ENCODE data around the gene BET1L. TPM values are rescaled to one million over a fixed set of nuclear protein-coding genes. Genes with fewer than 3 reads are reported as not detected.
"Not testable (repeated sequence)": the region's sequence is repeated elsewhere in the genome, so short reads cannot be mapped to it uniquely, and the experiment has no call there.

Gene BET1L
- total RNA-seq, 2 experiments from 2014 or later: 39.3 to 44.5 TPM

DNA sequence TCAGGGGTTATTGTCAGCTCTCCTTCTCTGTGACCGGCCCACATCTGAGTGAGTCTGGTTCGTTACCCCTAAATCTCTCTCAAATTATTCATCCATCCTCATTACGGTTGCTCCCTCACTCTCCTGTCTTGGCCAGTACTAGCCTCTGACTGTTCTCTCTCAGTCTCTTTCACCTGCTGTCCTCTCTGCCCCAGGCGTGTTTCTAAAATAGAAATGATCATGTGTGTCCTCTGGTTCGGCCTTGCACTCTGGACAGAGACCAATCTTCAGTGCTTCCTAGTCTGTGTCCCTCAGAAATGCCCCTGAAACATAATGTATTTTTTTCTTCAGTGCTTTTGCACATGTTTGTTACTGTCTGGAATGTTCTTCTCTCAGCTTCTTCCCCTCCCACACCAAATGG is 34.4 kb upstream of the BET1L start:
- ChIA-PET POLR2A (interaction anchor here (1.0 kb wide), 1 partner anchor 122 kb away, joined by 3 read pairs; no protein-coding TSS in a partner anchor), CTCF (interaction anchor here (1.4 kb wide), 1 partner anchor 9 kb away, joined by 7 read pairs; no protein-coding TSS in a partner anchor)
- Mint-ChIP-seq H3K4me1 (peaks cover 61% of the 10 kb centered on the region), H3K9me3 (no peaks in the 10 kb centered on the region), H3K36me3 (ENCODE audit: low read depth) (peaks cover 68% of the 10 kb centered on the region), H3K4me3 (no peak overlapping the region), H3K27ac (peak overlapping the region; percentile 7), H3K27me3 (no peaks in the 10 kb centered on the region)
- no peak for DNase-seq

DNA sequence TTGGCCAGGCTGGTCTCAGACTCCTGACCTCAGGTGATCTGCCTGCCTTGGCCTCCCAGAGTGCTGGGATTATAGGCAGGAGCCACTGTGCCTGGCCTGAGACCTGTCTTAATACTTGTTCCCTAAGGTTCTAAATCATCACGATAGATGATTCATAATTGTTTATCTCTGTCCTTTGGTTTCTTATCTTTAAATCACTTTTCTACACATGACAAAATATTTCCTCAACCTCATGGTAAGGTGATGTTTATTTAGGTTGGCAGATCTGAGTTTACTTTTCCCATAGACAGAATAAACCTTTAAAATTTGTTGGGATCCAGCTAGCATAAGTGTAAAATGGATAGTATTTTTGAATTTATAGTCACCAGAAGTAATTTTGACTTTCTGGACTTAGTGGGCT is 33.1 kb upstream of the BET1L start:
- H3K36me3 Mint-ChIP-seq (ENCODE audit: low read depth): peaks cover 57% of the 10 kb centered on the region
- H3K4me1 Mint-ChIP-seq: peaks cover 63% of the 10 kb centered on the region
- H3K27ac Mint-ChIP-seq: peak overlapping the region; percentile 4
- ChIA-PET POLR2A (interaction anchor here (1.2 to 4.3 kb wide), 2 partner anchors 11 to 32 kb away, joined by 4 to 51 read pairs; partner anchors contain the start of genes BET1L and RIC8A), CTCF (interaction anchor here (1.9 to 2.5 kb wide), 2 partner anchors 11 to 33 kb away, joined by 6 to 12 read pairs; partner anchors contain the start of genes BET1L and RIC8A)
- no peak overlapping the region for H3K4me3 Mint-ChIP-seq
- DNase-seq: no peak
- no peaks in the 10 kb centered on the region for H3K27me3 Mint-ChIP-seq
- no peaks in the 10 kb centered on the region for H3K9me3 Mint-ChIP-seq

DNA sequence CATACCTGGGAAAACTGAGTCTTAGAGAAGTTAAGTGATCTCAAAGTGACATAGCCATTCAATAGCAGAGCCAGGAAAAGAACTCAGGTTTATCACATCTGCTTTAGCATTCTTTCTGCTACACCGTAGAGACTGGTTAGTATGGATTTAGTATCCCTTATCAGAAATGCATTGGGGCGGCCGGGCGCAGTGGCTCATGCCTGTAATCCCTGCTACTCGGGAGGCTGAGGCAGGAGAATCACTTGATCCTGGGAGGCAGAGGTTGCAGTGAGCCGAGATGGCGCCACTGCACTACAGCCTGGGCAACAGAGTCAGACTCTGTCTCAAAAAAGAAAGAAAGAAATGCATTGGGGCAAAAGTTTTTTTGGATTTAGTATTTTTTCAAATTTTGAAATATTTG is 31.1 kb upstream of the BET1L start:
- CTCF ChIA-PET: interaction anchor here (1.4 to 2.5 kb wide), 4 partner anchors 12 to 78 kb away, joined by 6 to 14 read pairs (median 9); partner anchors contain the start of genes BET1L and RIC8A
- not testable (repeated sequence) for H3K27ac Mint-ChIP-seq, H3K27me3 Mint-ChIP-seq, H3K9me3 Mint-ChIP-seq, DNase-seq
- Mint-ChIP-seq H3K4me1 (peaks cover 54% of the 10 kb centered on the region), H3K4me3 (peak overlapping the region; percentile 92), H3K36me3 (ENCODE audit: low read depth) (peaks cover 39% of the 10 kb centered on the region)
- POLR2A ChIA-PET: interaction anchor here (1.4 to 4.3 kb wide), 12 partner anchors 11 to 169 kb away, joined by 4 to 51 read pairs (median 10); partner anchors contain the start of genes BET1L, PGGHG and RIC8A

DNA sequence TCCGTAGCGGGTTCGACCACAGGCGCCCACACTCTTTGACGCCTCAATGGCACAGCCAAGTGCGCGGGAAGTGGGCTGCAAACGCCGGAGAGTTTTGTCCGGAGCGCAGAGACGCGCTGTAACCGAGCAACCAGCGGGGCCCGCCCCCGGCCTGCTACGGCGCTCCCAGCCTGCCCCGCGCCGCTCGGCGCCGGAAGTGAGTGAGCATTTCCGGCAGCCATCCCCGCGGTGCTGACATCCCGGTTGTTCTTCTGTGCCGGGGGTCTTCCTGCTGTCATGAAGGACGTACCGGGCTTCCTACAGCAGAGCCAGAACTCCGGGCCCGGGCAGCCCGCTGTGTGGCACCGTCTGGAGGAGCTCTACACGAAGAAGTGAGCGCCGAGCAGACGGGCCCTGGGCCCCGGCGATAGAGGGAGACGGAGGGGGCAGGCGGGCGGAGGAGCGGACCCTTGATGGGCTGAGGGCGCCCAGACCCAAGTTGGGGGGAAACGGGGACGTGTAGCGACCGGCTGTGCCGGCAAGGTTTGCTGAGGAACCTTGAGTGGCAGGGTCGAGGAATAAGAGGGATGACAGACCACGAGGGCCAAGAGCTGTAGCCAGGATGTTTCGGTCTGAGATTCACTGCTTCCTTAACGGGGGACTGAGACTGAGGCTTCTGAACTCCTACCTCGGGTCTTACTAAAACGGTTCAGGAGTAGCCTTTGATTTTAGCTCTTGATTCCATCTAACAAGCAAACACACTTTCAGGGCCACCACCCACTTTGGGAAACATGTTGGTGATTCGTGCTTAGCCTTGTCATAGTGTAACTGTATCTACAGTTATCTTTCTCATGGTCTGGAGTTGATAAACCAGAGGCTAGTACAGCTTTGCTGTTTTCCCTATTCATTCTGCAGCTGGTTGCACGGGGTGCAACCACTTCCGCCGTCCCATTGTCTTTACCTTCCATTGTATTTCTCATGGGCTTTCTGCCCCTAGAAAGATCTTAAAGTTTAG is 29.9 kb upstream of the BET1L start, which contains the start of gene PSMD13:
TSS of gene PSMD13 (plus strand) at position 203 of the 994 bp plus-strand sequence. CDS start at position 277, 74 bp downstream.
- Mint-ChIP-seq H3K36me3 (ENCODE audit: low read depth) (peaks cover 28% of the 10 kb centered on the region), H3K27ac (peak within 1 kb of the TSS; percentile 98), H3K27me3 (no peaks in the 10 kb centered on the region), H3K9me3 (no peaks in the 10 kb centered on the region), H3K4me3 (peak within 1 kb of the TSS; percentile 92), H3K4me1 (peaks cover 49% of the 10 kb centered on the region)
- ChIA-PET CTCF (interaction anchor here (0.6 to 2.3 kb wide), 8 partner anchors 13 to 458 kb away, joined by 3 to 14 read pairs (median 4); partner anchors contain the start of genes BET1L, DEAF1, RIC8A and TMEM80), POLR2A (interaction anchor here (0.7 to 4.3 kb wide), 29 partner anchors 8 to 572 kb away, joined by 3 to 51 read pairs (median 5); partner anchors contain the start of genes BET1L, NLRP6, PGGHG and RIC8A)
- DNase-seq: peak; percentile 90

DNA sequence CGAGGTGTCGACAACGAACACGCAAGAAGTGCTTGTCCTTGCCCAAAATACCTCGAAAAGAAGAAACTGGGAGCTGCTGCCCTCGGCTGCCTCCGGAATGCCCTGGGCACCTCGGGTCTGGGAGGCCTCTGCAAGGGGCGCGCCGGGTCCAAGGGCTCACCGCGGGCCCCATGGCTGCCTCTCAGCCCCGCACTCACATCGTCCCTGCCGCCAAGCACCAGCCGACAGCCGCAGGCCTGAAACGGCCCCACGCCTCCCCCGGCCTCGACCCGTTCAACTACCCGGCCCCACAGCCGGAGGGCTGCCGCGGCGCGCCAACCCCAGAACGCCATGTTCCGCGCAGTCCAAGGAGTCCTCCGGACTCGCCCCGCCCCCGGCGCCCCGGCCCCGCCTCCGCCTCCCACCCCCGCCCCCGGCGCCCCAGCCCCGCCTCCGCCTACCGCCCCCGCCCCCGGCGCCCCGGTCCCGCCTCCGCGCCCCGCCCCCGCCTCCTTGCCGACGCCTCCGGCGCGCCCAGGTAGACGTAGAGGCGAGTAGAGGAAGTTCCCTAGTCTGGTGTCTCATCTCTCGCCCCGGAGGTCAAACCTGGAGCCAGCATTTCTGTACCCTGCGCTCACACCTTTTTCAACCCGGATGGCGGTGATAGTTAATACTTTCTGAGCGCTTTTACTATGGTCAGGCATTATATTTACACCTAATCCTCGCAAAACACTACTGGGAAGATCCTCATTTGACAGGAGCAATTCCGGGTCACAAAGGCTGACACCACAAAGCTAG is 29.0 kb upstream of the BET1L start, which contains the start of gene SIRT3:
TSS of gene SIRT3 (minus strand) at position 346 of the 777 bp plus-strand sequence. CDS start at position 332, 14 bp downstream.
- peak; percentile 88 for DNase-seq
- peaks cover 41% of the 10 kb centered on the region for H3K4me1 Mint-ChIP-seq
- peak within 1 kb of the TSS; percentile 98 for H3K27ac Mint-ChIP-seq
- ChIA-PET POLR2A (interaction anchor here (0.7 to 4.3 kb wide), 22 partner anchors 7 to 270 kb away, joined by 3 to 51 read pairs (median 6); partner anchors contain the start of genes BET1L, NLRP6, PGGHG and RIC8A), CTCF (interaction anchor here (1.1 to 2.3 kb wide), 5 partner anchors 14 to 459 kb away, joined by 3 to 14 read pairs (median 4); partner anchors contain the start of genes BET1L, DEAF1, RIC8A and TMEM80)
- peaks cover 20% of the 10 kb centered on the region for H3K36me3 Mint-ChIP-seq (ENCODE audit: low read depth)
- no peaks in the 10 kb centered on the region for H3K27me3 Mint-ChIP-seq
- no peaks in the 10 kb centered on the region for H3K9me3 Mint-ChIP-seq
- peak within 1 kb of the TSS; percentile 92 for H3K4me3 Mint-ChIP-seq

DNA sequence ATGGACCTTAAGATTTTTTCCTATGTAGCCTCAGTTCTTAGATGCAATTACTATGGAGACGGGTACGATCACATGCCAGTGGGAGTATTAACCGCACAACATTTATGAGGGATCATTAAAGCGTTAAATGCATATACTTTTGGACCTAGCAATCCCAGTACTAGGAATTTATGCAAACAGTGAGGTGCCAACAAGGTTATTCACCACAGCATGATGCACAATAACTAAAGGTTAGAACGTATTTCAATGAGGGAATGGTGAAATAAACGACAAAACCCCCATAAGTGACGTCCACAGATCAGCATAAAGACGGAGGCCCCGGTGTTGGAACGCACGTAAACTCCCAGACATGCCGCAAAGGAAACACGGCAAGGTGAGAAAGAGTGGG is 28.4 kb upstream of the BET1L start:
- peak overlapping the region; percentile 92 for H3K4me3 Mint-ChIP-seq
- ChIA-PET CTCF (no interaction called here), POLR2A (interaction anchor here (1.2 to 1.9 kb wide), 4 partner anchors 19 to 71 kb away, joined by 3 to 5 read pairs (median 4); no protein-coding TSS in a partner anchor)
- peaks cover 18% of the 10 kb centered on the region for H3K36me3 Mint-ChIP-seq (ENCODE audit: low read depth)
- H3K4me1 Mint-ChIP-seq: peaks cover 39% of the 10 kb centered on the region
- no peaks in the 10 kb centered on the region for H3K9me3 Mint-ChIP-seq
- H3K27me3 Mint-ChIP-seq: no peaks in the 10 kb centered on the region
- no peak for DNase-seq
- H3K27ac Mint-ChIP-seq: peak overlapping the region; percentile 64

DNA sequence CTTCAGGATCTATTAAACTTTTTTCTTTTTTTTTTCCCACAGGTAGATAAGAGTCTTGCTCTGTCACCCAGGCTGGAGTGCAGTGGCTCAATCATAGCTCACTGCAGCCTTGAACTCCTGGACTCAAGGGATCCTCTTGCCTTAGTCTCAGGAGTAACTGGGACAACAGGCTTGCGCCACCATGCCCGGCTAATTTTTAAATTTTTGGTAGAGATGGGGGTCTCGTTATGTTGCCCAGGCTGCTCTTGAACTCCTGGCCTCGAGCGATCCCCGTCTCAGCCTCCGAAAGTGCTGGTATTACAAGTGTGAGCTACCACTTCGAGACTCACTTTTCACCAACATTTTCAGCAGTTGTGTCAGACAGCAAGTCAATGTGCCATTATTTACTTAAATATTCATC is 28.0 kb upstream of the BET1L start:
- no peak overlapping the region for H3K27ac Mint-ChIP-seq
- H3K36me3 Mint-ChIP-seq (ENCODE audit: low read depth): peaks cover 17% of the 10 kb centered on the region
- peaks cover 36% of the 10 kb centered on the region for H3K4me1 Mint-ChIP-seq
- peak overlapping the region; percentile 92 for H3K4me3 Mint-ChIP-seq
- no peak for DNase-seq
- no peaks in the 10 kb centered on the region for H3K9me3 Mint-ChIP-seq
- POLR2A ChIA-PET: interaction anchor here (1.3 to 1.5 kb wide), 3 partner anchors 19 to 41 kb away, joined by 3 to 4 read pairs (median 4); no protein-coding TSS in a partner anchor
- no peaks in the 10 kb centered on the region for H3K27me3 Mint-ChIP-seq
- CTCF ChIA-PET: no interaction called here

DNA sequence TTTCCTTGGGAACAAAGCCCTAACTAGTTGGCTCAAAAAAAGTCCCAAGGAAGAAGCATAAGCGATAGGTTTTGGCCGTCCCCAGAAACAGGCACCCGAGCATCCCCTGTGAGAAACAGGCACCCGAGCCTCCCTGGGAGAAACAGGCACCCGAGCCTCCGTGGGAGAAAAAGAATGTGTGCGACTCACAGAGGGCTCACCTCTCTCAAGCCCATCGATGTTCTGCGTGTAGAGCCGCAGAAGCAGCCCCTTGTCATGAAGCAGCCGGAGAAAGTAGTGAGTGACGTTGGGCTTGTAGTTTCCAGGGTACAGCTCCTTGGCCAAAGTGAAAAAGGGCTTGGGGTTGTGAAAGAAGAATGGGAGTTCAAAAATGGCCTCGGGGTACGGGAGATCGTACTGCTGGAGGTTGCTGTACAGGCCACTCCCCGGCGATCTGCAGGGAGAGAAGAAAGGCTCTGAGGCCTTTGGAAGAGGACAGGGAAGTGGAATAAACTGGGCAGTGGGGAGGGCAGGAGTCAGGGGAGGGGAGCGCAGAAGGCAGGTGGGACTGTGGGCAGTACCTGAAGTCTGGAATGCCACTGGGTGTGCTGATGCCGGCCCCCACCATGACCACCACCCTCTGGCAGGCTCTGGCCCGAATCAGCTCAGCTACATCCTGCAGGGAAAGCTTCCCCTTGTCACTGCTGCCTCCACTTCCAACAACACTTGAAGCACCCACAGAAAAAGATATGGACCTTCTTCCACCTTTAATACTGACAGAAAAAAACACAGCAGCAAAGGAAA is 25.8 kb upstream of the BET1L start:
- no peak for DNase-seq
- ChIA-PET CTCF (no interaction called here), POLR2A (no interaction called here)
- H3K9me3 Mint-ChIP-seq: no peaks in the 10 kb centered on the region
- peaks cover 6% of the 10 kb centered on the region for H3K36me3 Mint-ChIP-seq (ENCODE audit: low read depth)
- H3K27me3 Mint-ChIP-seq: no peaks in the 10 kb centered on the region
- no peak overlapping the region for H3K4me3 Mint-ChIP-seq
- peaks cover 15% of the 10 kb centered on the region for H3K4me1 Mint-ChIP-seq
- no peak overlapping the region for H3K27ac Mint-ChIP-seq

DNA sequence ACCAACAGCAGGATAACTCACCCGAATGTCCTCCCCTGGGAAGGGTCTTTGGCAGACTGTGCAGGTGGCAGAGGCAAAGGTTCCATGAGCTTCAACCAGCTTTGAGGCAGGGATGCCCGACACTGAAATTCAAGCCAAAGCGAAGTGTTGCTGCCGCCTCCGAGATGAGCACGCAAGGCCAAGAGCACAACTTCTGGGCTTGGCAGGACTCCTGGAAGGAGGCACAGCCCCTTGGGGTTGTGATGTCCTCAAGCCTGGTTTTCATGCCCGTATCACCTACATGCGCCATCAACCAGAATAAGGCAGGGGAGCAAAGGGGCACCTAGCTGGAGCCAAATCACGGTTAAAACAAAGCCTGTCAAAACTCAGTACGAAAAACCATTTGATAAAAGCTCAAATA is 23.2 kb upstream of the BET1L start:
- H3K36me3 Mint-ChIP-seq (ENCODE audit: low read depth): peaks cover 5% of the 10 kb centered on the region

DNA sequence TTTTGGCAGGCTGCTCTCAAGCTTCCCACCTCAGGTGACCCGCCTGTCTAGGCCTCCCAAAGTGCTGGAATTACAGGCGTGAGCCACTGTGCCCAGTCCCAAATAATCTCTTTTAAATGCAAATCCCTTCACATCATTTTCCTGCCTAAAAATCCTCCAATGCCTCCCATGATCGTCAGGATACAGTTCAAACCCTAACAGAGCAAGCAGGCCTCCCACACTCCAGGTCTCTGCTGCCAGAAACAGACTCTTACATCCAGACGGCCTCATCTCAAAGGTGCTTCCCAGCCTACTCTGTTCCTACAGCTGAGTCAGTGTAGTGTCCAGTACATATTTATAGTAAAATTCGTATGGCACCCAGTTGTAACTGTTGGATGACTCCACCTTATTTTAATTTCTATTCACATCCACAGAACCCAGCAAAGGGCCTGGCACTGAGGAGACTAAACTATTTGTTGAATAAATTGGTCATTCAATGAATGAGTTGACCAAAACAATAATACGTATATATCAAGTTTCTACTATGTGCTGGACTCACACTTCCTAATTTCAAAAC is 20.7 kb upstream of the BET1L start:
- peaks cover 4% of the 10 kb centered on the region for H3K4me1 Mint-ChIP-seq
- H3K27ac Mint-ChIP-seq: no peak overlapping the region
- H3K9me3 Mint-ChIP-seq: no peaks in the 10 kb centered on the region
- H3K4me3 Mint-ChIP-seq: no peak overlapping the region
- ChIA-PET CTCF (interaction anchor here (1.3 kb wide), 1 partner anchor 11 kb away, joined by 3 read pairs; no protein-coding TSS in a partner anchor), POLR2A (interaction anchor here (1.2 to 1.3 kb wide), 2 partner anchors 9 to 21 kb away, joined by 4 read pairs; partner anchors contain the start of genes BET1L, PSMD13, RIC8A and SIRT3)
- peaks cover 5% of the 10 kb centered on the region for H3K36me3 Mint-ChIP-seq (ENCODE audit: low read depth)
- DNase-seq: no peak
- no peaks in the 10 kb centered on the region for H3K27me3 Mint-ChIP-seq

More for the DNA sequence above, 23.2 kb upstream of the BET1L start:
- ChIA-PET POLR2A (interaction anchor here (1.5 kb wide), 1 partner anchor 15 kb away, joined by 4 read pairs; no protein-coding TSS in a partner anchor), CTCF (interaction anchor here (1.5 kb wide), 1 partner anchor 20 kb away, joined by 4 read pairs; no protein-coding TSS in a partner anchor)
- no peak overlapping the region for H3K4me3 Mint-ChIP-seq
- no peaks in the 10 kb centered on the region for H3K9me3 Mint-ChIP-seq
- no peaks in the 10 kb centered on the region for H3K27me3 Mint-ChIP-seq
- H3K4me1 Mint-ChIP-seq: peaks cover 9% of the 10 kb centered on the region
- H3K27ac Mint-ChIP-seq: no peak overlapping the region
- DNase-seq: no peak

All from activated CD4-positive, alpha-beta memory T cell treated with anti-CD3 and anti-CD28 coated beads, Interleukin-2, amount 10 ng/mL, durations not matched to agents 7 days and 5 days (primary cell).